DMS79 treated with DMSO at 0.1 percent for 48 hours (cell line): ENCODE results near the gene B4GALT6.
A peak's percentile ranks its signal among the peaks of the same experiment; 100 is the strongest.
"Not testable (repeated sequence)": the region's sequence is repeated elsewhere in the genome, so short reads cannot be mapped to it uniquely, and the experiment has no call there.

ENCODE experiments used
- DNase-seq: peaks from one replicate; lab custom pipeline; 2025; lab: John Stamatoyannopoulos, UW

Gene B4GALT6, protein sequence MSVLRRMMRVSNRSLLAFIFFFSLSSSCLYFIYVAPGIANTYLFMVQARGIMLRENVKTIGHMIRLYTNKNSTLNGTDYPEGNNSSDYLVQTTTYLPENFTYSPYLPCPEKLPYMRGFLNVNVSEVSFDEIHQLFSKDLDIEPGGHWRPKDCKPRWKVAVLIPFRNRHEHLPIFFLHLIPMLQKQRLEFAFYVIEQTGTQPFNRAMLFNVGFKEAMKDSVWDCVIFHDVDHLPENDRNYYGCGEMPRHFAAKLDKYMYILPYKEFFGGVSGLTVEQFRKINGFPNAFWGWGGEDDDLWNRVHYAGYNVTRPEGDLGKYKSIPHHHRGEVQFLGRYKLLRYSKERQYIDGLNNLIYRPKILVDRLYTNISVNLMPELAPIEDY

DNA sequence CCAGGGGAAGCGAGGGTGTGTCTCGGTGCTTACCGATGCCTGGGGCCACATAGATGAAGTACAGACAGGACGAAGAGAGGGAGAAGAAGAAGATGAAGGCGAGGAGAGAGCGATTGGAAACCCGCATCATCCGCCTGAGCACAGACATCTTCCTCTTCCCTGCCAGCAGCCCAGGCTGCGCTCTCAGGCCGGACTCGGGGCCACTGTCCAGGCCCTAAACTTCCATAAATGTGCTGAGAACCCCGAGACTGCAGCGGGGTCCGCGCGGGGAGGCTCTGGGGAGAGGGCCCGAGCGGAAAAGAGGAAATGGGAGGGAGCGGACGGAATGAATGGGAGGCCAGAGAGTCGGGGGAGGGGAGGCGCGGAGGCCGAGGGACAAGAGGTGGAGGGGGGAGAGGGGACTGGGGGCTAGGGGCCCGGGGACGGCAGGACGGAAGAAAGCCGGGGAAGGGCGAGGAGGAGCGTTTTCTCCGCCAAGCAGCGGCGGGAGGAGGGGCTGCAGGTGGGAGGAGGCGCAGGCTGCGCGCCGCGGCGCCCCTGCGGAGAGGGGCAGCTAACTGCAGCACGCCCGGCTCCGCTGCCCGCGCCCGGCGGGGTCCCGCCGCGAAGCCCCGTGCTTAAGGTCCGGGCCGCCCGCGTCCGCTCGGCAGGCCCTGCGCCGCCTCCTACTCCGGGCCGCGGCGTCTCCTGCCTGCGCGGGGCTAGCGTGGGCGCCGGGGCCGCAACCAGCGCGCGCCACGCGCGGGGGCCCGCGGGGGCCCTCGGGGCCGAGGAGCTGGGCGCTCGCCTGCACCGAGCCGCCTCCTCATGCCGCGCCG is at the start of gene B4GALT6:
B4GALT6 (minus strand) TSS at position 303 of the 818 bp plus-strand sequence; CDS start at position 148, 155 bp downstream.
- no peak for DNase-seq

DNA sequence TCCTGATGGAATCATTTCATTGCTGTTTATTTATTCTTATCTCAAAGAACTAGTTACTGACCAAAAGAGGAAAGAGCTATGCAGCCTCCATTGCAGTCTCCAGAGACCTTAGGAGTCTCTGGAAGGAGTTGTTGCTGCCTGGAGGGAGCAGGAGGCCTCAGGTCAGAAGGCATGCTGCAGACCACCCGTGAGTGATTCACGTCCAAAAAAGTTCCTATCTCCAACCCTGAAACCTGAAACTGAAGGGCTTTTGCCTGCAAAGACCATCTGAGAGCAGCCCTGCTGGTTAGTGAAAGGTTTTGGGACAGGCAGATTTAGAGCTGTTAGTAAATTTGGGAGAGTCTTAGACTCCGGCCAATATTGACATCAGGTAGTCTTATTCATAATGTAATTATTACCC is 47.2 kb upstream of the B4GALT6 start:
- DNase-seq = no peak

DNA sequence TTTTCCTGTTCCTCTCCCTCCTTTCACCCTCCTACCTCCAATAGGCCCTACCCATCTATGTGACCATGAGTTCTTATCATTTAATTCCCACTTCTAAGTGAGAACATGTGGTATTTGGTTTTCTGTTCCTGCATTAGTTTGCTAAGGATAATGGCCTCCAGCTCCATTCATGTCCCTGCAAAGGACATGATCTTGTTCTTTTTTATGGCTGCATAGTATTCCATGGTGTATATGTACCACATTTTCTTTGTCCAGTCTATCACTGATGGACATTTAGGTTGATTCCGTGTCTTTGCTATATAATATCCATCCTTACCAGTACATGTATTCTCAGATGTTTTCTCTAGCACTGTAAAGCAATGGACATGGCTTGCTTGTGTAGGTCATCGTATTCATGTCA is 44.8 kb upstream of the B4GALT6 start:
- not testable (repeated sequence) for DNase-seq

DNA sequence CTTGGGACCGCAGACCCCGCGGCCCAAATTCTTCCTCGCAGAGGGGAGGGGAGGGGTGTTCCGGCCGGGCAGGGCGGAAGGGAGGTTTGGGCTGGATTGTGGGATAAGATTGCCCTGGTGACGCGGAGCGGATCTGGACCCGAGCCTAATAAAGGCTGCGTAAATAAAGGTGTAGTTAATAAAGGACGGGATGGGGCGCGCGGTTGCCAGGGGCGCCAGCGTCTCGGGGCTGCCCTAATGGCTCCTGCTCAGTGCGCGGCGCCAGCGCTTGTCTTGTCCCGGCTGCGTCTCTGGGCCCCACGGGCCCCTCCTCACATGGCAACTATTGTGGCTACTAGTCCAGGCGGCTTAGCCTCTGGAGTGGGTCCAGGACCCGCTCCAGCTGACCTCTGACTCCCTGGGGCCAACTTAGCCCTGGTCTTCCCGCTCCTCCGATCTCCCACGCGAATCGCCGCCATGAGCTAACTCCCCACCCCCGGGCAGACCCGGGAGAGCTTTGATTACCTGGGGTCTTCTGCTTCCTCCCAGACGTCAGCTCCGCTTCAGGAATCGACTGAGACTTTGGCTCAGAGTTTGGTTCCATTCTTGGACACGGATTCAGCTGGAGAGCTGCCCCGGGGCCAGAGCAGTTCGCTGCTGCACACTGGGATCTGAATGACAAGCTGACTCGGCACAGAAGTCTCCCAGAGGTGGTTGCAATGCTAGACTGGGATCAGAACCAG is 39.8 kb upstream of the B4GALT6 start:
- DNase-seq = peak; percentile 12

DNA sequence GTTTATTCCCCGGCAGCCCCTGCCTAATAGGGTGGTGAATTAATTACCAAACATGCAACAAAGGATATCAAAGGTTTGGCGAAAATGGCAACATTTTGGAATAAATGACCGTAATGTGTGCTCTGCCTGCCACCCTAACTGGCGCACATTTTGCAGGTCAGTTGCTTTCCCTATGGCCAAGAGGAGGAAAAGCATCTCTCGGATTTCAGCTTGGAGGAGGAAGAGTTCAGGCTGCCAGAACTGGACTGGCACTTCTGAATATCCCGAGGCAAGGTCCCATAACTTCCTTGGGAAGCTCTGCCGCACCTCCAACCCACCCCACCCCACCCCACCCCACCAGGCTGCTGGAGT is 39.2 kb upstream of the B4GALT6 start:
- no peak for DNase-seq

DNA sequence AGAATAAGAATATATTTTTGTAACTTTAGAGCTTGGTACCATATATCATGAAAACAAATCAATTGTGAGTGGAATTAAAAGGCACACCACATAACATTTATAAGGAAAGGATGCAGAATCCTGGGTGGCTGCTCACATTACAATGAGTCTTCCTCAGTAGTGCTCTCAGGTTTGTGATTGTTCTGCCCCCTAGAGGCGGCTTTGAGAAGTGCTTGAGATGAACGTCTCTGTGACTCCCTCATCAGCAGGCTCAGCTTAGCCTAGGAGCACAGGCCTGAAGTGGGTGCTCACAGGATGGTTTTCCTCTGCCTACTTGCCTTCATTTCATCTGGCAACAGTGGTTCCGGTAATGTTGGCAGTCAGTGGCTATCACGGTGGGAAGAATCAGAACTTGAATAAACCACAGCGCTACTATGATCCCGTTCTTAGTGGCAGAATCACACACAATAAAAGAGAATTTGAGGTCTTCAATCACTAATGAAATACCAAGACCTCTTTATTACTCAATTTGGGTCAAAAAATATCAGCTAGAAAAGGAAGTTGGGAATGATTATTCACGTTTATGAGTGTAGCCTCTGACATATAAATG is 38.1 kb upstream of the B4GALT6 start:
- DNase-seq = peak; percentile 18

DNA sequence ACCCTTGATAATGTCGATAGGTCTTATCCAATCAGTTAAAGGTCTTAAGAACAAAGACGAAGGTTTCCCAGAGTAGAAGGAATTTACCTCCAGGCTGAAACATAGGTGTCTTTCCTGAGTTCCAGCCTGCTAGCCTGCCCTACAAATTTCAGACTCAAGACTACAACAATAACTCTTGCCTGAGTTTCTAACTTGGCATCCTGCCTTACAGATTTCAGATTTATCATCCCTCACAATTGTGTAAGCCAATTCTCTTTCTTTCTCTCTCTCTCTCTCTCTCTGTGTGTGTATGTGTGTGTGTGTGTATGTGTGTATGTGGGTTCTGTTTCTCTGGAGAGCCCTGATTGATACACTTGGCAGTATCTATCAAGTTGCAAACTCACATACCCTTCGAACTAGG is 37.2 kb upstream of the B4GALT6 start:
- no peak for DNase-seq

DNA sequence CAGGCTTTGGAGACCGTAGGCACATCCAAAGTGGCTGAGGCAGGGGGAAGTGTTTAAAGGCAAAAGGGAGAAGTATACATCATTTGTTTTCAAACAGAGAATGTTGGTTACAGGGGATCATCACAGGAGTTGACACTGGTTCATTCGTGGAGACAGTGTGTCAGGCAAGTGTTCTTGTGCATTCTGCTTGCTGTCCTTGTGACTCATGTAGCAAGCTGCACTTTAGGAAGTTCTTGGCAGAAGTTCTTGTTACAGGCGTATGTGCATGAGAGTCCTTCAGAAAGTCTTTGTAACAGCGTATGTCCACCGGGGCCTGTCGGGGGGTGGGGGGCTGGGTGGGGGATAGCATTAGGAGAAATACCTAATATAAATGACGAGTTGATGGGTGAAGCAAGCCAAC is 36.5 kb upstream of the B4GALT6 start:
- DNase-seq = no peak

DNA sequence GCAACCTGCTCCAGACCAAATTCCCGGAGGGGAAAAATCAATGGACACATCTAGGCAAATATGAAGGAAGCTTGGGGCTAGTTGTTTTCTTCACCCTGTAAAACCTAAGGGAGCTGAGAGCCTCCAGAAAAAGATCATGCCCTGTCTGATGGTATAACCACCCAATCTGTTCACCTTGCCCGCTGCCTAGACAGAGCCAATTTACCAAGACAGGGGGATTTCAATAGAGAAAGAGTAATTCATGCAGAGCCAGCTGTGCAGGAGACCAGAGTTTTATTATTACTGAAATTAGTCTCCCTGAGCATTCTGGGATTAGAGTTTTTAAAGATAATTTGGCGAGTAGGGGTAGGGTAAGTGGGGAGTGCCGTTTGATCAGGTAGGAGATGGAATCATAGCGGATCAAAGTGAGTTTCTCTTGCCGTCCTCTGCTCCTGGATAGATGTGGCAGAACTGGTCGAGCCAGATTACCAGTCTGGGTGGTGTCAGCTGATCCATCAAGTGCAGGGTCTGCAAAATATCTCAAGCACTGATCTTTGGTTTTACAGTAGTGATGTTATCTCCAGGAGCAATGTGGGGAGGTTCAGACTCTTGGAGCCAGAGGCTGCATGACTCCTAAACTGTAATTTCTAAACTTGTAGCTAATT is 35.1 kb upstream of the B4GALT6 start:
- no peak for DNase-seq

DNA sequence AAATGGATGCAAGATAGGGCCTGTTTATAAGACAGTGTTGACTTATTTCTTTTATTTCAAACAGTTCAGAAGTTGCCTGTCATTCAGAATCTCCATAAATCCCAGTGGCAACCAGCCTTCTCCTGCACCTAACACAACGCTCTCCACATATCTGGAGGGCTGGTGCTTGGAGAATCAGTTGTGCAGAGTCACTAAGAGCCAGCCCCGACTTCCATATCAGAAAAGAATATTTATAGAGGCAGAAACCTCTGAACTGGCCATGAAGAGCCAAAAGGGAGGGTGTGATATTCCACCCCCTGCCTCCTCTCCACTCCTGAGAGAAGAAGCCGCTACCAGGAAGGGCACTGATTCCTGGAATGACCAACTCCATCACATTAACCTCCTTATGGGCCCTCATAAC is 34.0 kb upstream of the B4GALT6 start:
- no peak for DNase-seq

DNA sequence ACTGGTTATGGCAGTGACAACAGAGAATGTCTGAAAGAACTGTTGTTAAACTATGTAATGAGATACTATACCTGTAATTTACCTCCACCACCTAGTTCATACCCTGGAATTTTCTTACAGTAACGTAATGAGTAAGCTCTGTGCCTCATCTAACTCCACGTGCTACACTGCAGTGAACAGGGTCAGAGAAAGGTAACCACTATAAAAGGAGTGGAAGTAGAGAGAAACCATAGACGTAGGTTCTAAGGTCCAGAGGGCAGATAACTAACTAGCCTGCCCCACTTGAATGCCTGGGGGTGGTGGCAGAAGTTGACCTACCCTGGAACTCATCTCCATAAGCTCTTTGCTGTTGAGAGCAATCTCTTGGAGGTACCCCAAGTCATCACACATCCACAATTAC is 32.0 kb upstream of the B4GALT6 start:
- no peak for DNase-seq

DNA sequence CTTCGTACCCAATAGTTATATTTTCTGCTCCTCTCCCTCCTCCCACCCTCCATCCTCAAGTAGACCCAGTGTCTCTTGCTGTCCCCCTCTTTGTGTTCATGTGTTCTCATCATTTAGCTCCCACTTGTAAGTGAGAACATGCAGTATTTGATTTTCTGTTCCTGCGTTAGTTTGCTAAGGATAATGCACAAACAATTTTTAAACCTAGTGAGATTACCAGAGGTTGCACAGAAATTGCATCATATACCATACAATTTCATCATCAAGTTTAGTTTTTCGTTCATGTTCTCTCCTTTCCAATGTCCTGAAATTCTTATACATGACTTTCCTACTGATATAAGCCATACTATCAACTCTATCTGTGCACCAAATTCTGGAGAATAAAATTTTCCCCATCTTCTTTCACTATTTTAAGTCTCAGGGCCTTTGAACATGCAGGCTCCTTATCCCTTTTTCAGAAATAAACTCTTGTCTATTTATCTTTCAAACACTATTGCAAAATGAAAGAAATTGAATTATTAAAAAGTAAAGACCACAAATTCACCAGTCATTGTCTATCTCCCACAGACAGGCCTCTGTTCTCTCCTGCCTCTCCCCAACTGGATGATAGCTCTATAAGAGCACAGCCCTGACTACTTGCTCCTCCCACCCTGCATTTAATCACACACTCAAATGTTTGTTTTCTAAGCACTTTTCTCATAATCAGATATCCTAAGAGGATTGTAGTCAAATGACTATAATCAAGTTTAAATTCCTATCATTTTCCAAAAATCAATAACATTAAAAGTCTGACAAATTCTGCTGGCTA is 27.2 kb upstream of the B4GALT6 start:
- DNase-seq = no peak

DNA sequence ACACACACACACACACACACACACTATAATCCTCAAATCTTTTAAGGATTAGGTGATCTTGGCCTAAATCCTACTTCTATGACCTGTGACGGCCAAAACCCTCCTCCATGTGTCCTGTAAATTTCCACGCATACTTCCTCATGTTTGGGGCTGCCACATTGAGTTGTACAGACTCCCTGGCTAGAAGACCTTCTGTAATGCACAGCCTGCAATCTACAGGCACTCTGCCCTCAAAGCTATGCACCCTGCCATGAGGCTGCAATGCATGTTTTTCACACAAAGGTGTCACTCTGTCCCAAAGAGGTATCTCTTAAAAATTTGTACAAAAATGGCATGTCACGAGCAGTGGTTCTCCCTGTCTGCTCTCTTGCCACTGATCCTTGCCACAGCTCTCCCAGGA is 26.4 kb upstream of the B4GALT6 start:
- no peak for DNase-seq

DNA sequence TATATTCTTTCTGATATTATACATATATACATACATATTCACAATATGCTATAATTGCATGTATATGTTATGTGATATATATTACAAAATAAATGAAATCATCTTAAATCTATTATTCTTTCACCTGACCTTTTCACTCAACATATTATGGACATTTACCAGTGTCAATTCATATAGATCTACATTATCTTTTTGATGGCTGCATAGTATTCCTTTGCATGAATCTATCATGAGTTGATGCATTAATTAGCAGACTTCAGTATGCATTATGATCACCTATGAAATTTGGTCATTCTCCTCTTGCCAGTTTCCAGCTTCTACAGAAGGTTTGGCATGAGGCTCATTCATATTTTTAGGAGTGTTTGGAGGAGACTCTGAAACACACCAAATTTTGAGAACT is 23.4 kb upstream of the B4GALT6 start:
- DNase-seq = no peak

DNA sequence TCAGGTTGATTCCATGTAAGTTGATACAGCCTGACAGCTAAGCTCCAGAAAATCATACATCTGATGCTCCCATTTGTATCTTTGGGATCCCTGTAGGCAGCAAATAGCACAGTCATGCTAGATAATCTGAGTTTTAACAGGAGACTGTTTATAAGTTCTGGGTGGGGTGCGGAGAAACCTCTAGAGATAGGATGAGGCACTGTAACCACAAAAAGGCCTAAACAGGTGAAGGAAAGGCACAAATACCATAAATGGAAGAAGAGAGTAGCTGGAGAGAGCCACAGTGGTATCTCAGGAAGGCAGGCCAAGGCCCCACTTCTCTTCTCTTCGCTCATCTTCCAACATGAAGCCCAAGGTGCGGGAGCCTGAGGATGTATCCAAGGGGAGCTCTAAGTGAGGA is 18.1 kb upstream of the B4GALT6 start:
- no peak for DNase-seq

DNA sequence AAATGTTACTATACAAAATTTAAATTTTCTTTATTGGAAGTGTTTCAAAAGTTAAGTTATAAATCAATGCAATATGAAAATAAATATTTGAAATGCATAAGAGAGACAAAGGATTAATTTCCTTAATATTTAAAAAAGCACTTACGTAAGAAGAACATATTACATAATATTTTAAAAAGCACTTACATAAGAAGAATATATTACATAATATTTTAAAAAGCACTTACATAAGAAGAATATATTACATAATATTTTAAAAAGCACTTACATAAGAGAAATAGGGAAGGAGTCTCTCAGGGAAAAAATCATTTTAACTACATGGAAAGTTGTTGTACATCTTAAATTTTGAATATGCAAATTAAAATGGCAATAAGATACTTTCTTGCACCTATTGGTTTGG is 17.4 kb upstream of the B4GALT6 start:
- no peak for DNase-seq

DNA sequence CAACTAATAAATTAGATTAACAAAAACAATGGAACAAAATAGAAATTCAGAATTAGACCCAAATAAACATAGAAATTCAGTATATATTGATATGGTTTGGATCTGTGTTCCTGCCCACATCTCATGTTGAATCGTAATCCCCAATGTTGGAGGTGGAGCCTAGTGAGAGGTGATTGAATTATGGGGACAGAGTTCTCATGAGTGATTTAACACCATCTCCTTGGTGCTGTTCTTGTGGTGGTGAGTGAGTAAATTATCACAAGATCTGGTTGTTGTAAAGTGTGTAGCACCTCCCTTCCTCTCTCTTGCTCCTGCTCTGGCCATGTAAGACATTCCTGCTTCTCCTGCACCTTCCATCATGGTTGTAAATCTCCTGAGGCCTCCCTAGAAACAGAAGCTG is 16.6 kb upstream of the B4GALT6 start:
- no peak for DNase-seq

DNA sequence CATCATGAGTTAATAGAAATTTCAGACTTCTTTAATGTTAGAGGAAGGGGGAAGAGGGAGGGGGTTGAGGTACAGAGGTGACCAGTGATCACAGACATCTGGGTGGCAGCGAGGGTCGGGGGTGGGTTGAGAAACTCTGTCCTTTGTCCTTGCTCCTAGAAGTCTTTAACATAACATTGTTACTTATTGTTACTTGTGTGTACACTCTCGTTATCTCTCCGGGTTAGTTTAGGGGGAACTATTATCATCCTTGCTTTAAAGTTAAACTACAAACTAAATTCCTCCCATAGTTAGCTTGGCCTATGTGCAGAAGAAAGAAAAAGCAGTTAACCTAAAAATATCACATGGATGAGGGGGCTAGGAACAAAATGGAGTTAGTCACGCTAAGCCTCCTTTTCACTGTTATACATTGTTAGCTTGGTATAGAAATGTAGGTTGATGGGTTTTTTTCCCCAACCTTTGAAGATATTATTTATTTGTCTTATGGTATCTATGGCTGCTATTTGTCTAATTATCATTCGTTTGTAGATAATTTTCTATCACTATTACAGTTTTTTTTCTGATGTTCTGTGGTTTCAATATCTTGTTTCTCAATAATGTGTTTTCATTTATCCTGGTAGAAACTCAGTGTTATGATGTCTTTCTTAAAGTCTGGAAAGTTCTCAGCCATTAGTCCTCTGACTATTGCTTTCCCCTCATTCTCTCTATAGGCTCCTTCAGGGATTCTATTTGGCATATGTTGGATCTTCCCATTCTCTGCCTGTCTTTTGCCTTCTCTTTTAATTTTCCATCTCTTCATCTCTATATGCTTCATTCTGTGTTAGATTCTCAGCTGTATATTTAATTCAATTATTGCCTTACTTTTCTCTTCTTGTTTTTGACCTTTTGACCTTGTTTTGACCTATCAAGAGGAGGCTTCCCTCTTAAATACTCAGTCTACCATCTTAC is 13.2 kb upstream of the B4GALT6 start:
- no peak for DNase-seq

DNA sequence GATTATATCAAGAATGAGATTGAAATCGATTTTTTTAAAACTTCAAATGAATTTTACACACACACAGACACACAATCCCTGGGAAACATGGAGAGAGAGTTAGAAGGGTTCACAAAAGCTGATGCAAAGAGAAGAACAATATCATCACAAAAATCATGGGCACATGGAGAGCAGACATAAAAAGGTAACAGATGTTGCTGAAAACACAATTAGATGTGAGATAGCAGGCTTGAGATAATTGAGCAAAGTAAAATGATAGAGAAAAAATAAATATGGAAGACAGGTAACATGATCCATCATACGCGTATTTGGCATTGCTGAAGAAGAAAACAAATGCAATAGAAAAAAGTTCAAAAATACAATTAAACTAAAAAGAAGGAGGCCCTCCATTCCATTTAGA is 11.6 kb upstream of the B4GALT6 start:
- DNase-seq = no peak

DNA sequence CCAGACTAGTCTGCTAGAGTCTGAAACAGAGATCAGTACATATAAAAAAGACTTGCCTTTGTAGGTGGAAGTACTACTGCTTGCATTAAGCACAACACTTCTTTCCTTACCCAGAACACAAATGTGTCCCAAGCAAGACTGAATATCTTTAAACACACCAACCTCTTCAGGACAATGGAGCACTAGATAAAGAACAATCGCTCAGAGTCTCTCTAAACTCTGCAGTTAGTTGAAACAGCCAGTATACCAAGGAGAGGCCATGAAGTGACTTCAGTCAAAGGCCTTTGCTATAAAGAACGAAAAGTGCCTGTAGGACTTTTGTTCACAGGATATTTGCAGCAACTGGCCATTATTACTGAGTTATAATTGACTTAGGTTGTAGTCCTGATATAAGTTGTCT is 9.9 kb upstream of the B4GALT6 start:
- DNase-seq = no peak
